Activated naive CD4-positive, alpha-beta T cell treated with Interleukin-2 at 50 U/mL for 16 hours (primary cell): ENCODE measurements around the gene HELZ.

Experiments
- DNase-seq: peaks from one replicate; pipeline ENCODE4 v3.0.0-alpha.2; 2020

HELZ gene

GRCh38 chr17:67021196-67021595 is 223.8 kb downstream of the HELZ start:
- no peak for DNase-seq
